ENCODE measurements around the gene SRCIN1. TPM values are rescaled to one million over a fixed set of nuclear protein-coding genes. Genes with fewer than 3 reads are reported as not detected.

The SRCIN1 gene
- total RNA-seq, 3 donors from 2014 or later = 4.2 to 10.8 (median 8.8) TPM

GRCh38 chr17:38558728-38559050 is 47.1 kb downstream of the SRCIN1 start:
- H3K4me3 ChIP-seq = peak overlapping the region; percentile 31 to 63 (median 51)
- DNase-seq (ENCODE audit: low spot score in 2 of 2) = no peak
- peaks cover 7 to 8% of the 10 kb centered on the region in 2 donors for H3K4me1 ChIP-seq
- H3K9me3 ChIP-seq = no peaks in the 10 kb centered on the region
- H3K27me3 ChIP-seq = peaks cover 8 to 19% of the 10 kb centered on the region in 2 donors
- H3K27ac ChIP-seq = peak overlapping the region; percentile 87 to 90
- no peaks in the 10 kb centered on the region for H3K36me3 ChIP-seq
- TF ChIP-seq CTCF (IDR thresholded peaks at IDR 0.05) (no peak), POLR2AphosphoS5 (IDR thresholded peaks at IDR 0.05) (no peak), POLR2A (IDR thresholded peaks at IDR 0.05) (no peak)
- intact Hi-C loops (cut with DNase I; ENCODE audit: low total_unique reads) = no loop called here

GRCh38 chr17:38557836-38558727 is 47.7 kb downstream of the SRCIN1 start:
- H3K9me3 ChIP-seq = no peaks in the 10 kb centered on the region
- peak overlapping the region; percentile 31 to 63 (median 51) for H3K4me3 ChIP-seq
- no peaks in the 10 kb centered on the region for H3K36me3 ChIP-seq
- peak; percentile 87 to 91 for DNase-seq (ENCODE audit: low spot score in 2 of 2)
- TF ChIP-seq POLR2A (IDR thresholded peaks at IDR 0.05) = no peak
- peak; percentile 18 to 73 (median 32) for TF ChIP-seq POLR2AphosphoS5 (IDR thresholded peaks at IDR 0.05)
- peak; percentile 84 to 97 (median 93) for TF ChIP-seq CTCF (IDR thresholded peaks at IDR 0.05)
- peaks cover 8 to 19% of the 10 kb centered on the region in 2 donors for H3K27me3 ChIP-seq
- peak overlapping the region; percentile 87 to 90 for H3K27ac ChIP-seq
- intact Hi-C loops (cut with DNase I; ENCODE audit: low total_unique reads) = no loop called here
- H3K4me1 ChIP-seq = peaks cover 7 to 8% of the 10 kb centered on the region in 2 donors

- Histone ChIP-seq H3K4me3 (peak overlapping the region in 2 of 3 donors; percentile 51 to 63), H3K4me1 (peaks cover 7 to 8% of the 10 kb centered on the region in 2 donors), H3K36me3 (no peaks in the 10 kb centered on the region), H3K27me3 (peaks cover 8 to 14% of the 10 kb centered on the region in 2 donors), H3K9me3 (no peaks in the 10 kb centered on the region), H3K27ac (peak overlapping the region; percentile 87 to 90)
- DNase-seq (ENCODE audit: low spot score in 2 of 2) = no peak
- TF ChIP-seq POLR2AphosphoS5 (IDR thresholded peaks at IDR 0.05) = no peak
- no peak for TF ChIP-seq POLR2A (IDR thresholded peaks at IDR 0.05)
- no peak for TF ChIP-seq CTCF (IDR thresholded peaks at IDR 0.05)
- intact Hi-C loops (cut with DNase I; ENCODE audit: low total_unique reads) = no loop called here
Measured at GRCh38 chr17:38557396-38557795, 48.4 kb downstream of the SRCIN1 start.

- Histone ChIP-seq H3K4me3 (no peak overlapping the region), H3K4me1 (peaks cover 7 to 8% of the 10 kb centered on the region in 2 donors), H3K27ac (no peak overlapping the region), H3K36me3 (no peaks in the 10 kb centered on the region), H3K27me3 (peaks cover under 1 to 3% of the 10 kb centered on the region in 2 donors), H3K9me3 (no peaks in the 10 kb centered on the region)
- TF ChIP-seq POLR2A (IDR thresholded peaks at IDR 0.05) (no peak), POLR2AphosphoS5 (IDR thresholded peaks at IDR 0.05) (no peak), CTCF (IDR thresholded peaks at IDR 0.05) (no peak)
- intact Hi-C loops (cut with DNase I; ENCODE audit: low total_unique reads) = no loop called here
- DNase-seq (ENCODE audit: low spot score in 2 of 2) = no peak
Measured at GRCh38 chr17:38556239-38556638, 49.5 kb downstream of the SRCIN1 start.

Measured in breast epithelium (tissue), 4 donors.